H1 (cell line): Measurements from ENCODE around the gene ARMC9. TPM values are rescaled to one million over a fixed set of nuclear protein-coding genes. Genes with fewer than 3 reads are reported as not detected.
A peak's percentile ranks its signal among the peaks of the same experiment; 100 is the strongest.

Experiments used
- ASH2L ChIP-seq: fragments of 200-600, 300-600 bp; sonication (generic); IDR thresholded peaks from one replicate; pipeline ENCODE4 v1.7.1; 2017; ENCODE audit warnings: low read length
- BCL11A ChIP-seq, 2 experiments: IDR thresholded peaks; one replicate each; pipeline ENCODE4 v1.6.1; 2011; ENCODE audit warnings: low read depth in 2 of 2, low read length in 2 of 2, mild to moderate bottlenecking in 2 of 2
- CBX5 ChIP-seq: fragments of 300-800, 300-1000 bp; sonication (generic); IDR thresholded peaks from 2 replicates; pipeline ENCODE4 v1.7.1; 2016; ENCODE audit warnings: antibody characterized with exemption, low read length, low read depth
- CEBPB ChIP-seq: IDR thresholded peaks from 2 replicates; pipeline ENCODE4 v1.6.1; 2012; ENCODE audit warnings: low read depth, low read length
- CREB1 ChIP-seq: IDR thresholded peaks from 2 replicates; pipeline ENCODE4 v1.6.1; 2012; ENCODE audit warnings: inconsistent platforms
- EGR1 ChIP-seq: IDR thresholded peaks from 2 replicates; pipeline ENCODE4 v1.6.1; 2011; ENCODE audit warnings: low read depth, low read length, borderline replicate concordance
- FOSL1 ChIP-seq: IDR thresholded peaks from 2 replicates; pipeline ENCODE4 v1.6.1; 2011; ENCODE audit warnings: mild to moderate bottlenecking, low read depth, low read length, moderate library complexity; ENCODE audit not compliant: insufficient read depth
- HDAC2 ChIP-seq, 2 experiments: fragments of 300-600 bp in 1 of 2; sonication (generic) in 1 of 2; IDR thresholded peaks; 2 replicates each; pipeline ENCODE4 v1.6.1; 2011 to 2012; ENCODE audit warnings: low read depth in 2 of 2, low read length in 2 of 2, mild to moderate bottlenecking in 2 of 2, moderate library complexity in 2 of 2, borderline replicate concordance in 1 of 2, inconsistent platforms in 1 of 2
- KDM1A ChIP-seq: fragments of 200-600, 300-600 bp; sonication (generic); IDR thresholded peaks from 2 replicates; pipeline ENCODE4 v1.7.1; 2016; ENCODE audit warnings: mild to moderate bottlenecking, low read length, borderline replicate concordance
- NRF1 ChIP-seq: IDR thresholded peaks from 2 replicates; pipeline ENCODE4 v1.6.1; 2011; ENCODE audit warnings: mild to moderate bottlenecking, low read depth, low read length, improper control_type of control experiment
- POU5F1 ChIP-seq: IDR thresholded peaks from 2 replicates; pipeline ENCODE4 v1.6.1; 2011; ENCODE audit warnings: low read depth, mild to moderate bottlenecking, low read length, moderate library complexity
- RFX5 ChIP-seq: IDR thresholded peaks from 2 replicates; pipeline ENCODE4 v1.6.1; 2011; ENCODE audit warnings: low read depth, low read length, improper control_type of control experiment, borderline replicate concordance
- RNF2 ChIP-seq: fragments of 200-900, 300-1000 bp; sonication (generic); IDR thresholded peaks from 2 replicates; pipeline ENCODE4 v1.7.1; 2016; ENCODE audit warnings: borderline replicate concordance, low read depth, mild to moderate bottlenecking, antibody characterized with exemption, low read length; ENCODE audit not compliant: poor library complexity, severe bottlenecking; ENCODE audit errors: missing control alignments
- RXRA ChIP-seq: IDR thresholded peaks from 2 replicates; pipeline ENCODE4 v1.6.1; 2011; ENCODE audit warnings: low read depth, mild to moderate bottlenecking, low read length, moderate library complexity; ENCODE audit not compliant: insufficient read depth
- SIN3A ChIP-seq, 2 experiments: IDR thresholded peaks in 1 of 2; conservative IDR thresholded peaks in 1 of 2; 2 replicates each; pipeline ENCODE4 v1.6.1; 2011 to 2012; ENCODE audit warnings: low read length in 2 of 2, improper control_type of control experiment in 1 of 2, low read depth in 1 of 2, mild to moderate bottlenecking in 1 of 2
- SIRT6 ChIP-seq: IDR thresholded peaks from one replicate; pipeline ENCODE4 v1.7.1; 2012; ENCODE audit warnings: low read length, inconsistent platforms
- SIX5 ChIP-seq: IDR thresholded peaks from 2 replicates; pipeline ENCODE4 v1.6.1; 2011; ENCODE audit warnings: mild to moderate bottlenecking, low read depth, low read length
- SP1 ChIP-seq: IDR thresholded peaks from 2 replicates; pipeline ENCODE4 v1.6.1; 2011; ENCODE audit warnings: low read depth, low read length
- SRF ChIP-seq: IDR thresholded peaks from 2 replicates; pipeline ENCODE4 v1.6.1; 2011; ENCODE audit warnings: mild to moderate bottlenecking, low read depth, low read length, moderate library complexity
- TAF7 ChIP-seq: optimal IDR thresholded peaks from 2 replicates; pipeline ENCODE3; 2011; ENCODE audit warnings: low read depth, mild to moderate bottlenecking, inconsistent platforms, low read length, moderate library complexity, borderline replicate concordance
- TBP ChIP-seq: IDR thresholded peaks from 2 replicates; pipeline ENCODE4 v1.6.1; 2011; ENCODE audit warnings: low read depth, low read length, improper control_type of control experiment
- TEAD4 ChIP-seq: IDR thresholded peaks from 2 replicates; pipeline ENCODE4 v1.6.1; 2012; ENCODE audit warnings: low read depth, low read length, inconsistent platforms, mixed read lengths
- ZNF274 ChIP-seq: IDR thresholded peaks from 2 replicates; pipeline ENCODE4 v1.7.0; 2012; ENCODE audit warnings: low read length, borderline replicate concordance; ENCODE audit errors: extremely low read depth
- polyA plus RNA-seq, 7 experiments: library from polyadenylated mRNA; depleted of rRNA in 3 of 7; stranded (reverse) in 5 of 7; unstranded in 2 of 7; fragments of >200 nt in 5 of 7; fragments of 200-250 nt in 2 of 7; gene quantifications; 1 replicate in 5 of 7; 2 replicates in 1 of 7; 4 replicates in 1 of 7; pipeline versions ENCODE4 v1.2.1 to v1.2.3, GENCODE V29; 2011 to 2013; ENCODE audit warnings: missing spikeins in 2 of 7, mixed read lengths in 2 of 7
- total RNA-seq: library from RNA; stranded (reverse); fragmentation: NEBNext Ultra II Directional; extraction: Animal tissue kit (Norgen Biotek cat#: 25700); gene quantifications from 2 replicates; pipeline ENCODE4 v1.2.1, GENCODE V29; 2021

ARMC9 gene
- total and polyA plus RNA-seq, 2 of the 8 experiments (the other 6 are each of a cell fraction or from before 2014, with no cell fraction given), result 23.2 to 36.1 TPM

DNA sequence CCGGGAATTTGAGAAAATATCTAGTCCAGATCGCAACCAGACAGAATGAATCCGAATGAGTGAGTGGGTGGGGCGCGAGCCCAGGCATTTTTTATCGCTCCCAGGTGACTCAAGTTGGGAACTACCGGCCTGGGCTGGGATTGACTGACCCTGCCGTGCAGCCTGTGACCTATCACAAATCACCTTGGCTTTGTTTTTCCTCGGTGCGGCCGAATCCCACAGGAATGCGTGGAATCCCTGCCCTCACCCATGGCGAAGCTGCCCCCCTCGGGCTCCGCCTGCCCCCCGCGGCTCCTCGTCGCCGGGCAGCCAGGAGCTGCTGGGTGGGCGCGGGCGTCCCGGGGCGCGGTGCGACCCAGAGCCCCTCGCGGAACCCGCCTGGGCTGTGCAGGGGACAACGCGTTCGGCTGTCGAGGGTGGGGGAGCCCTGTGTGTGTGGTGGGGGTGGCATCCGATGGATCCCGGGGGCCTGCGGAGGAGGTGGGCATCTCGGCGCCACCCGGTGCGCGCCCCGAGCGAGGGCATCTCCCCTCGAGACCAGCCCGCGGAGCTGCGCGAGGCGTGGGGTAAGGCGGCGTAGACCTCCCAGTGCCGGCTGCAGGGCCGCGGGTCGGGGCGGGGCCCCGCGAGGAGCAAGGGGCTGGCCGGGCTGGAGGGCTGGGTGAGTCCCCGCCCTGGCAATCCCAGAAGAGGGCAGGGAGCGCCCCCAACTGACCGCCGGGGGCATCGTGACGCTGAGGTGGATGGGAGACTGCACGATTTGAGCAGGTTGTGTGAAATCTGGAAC is 213.6 kb downstream of the ARMC9 start (continued):
- TF ChIP-seq ZNF274 (no peak), RNF2 (no peak), CREB1 (peak; percentile 82), KDM1A (no peak), SIX5 (no peak), RFX5 (no peak), RXRA (no peak), SIRT6 (no peak), ASH2L (peak; percentile 17), BCL11A (IDR thresholded peaks at IDR 0.05; ENCODE audit: low read depth in 2 of 2, low read length in 2 of 2) (no peak), SP1 (0 out of 2 replicates have a peak, but pooled peaks have one; percentile 33), NRF1 (no peak), EGR1 (peak; percentile 43; the same call in 1 of the 2 replicates), SRF (no peak), TEAD4 (peak; percentile 95), POU5F1 (no peak), TBP (no peak; the same call in 1 of the 2 replicates), CBX5 (no peak), CEBPB (no peak), HDAC2 (IDR thresholded peaks at IDR 0.05; ENCODE audit: borderline replicate concordance in 1 of 2, low read depth in 2 of 2, low read length in 2 of 2) (peak; percentile 73 to 95; a peak in 3 of 4 replicates), FOSL1 (no peak), SIN3A (conservative IDR thresholded peaks at IDR 0.05 in 1 of 2, IDR thresholded peaks at IDR 0.05 in 1 of 2; ENCODE audit: low read depth in 1 of 2, low read length in 2 of 2) (no peak; a peak in 1 of 4 replicates), TAF7 (no peak)
